Gastroesophageal sphincter (tissue), 3 donors: ENCODE measurements around the gene NRF1.

Source experiments
- CTCF ChIP-seq, 4 experiments: fragments of 200-600 bp in 2 of 4; fragments of 450-650 bp in 2 of 4; sonication (generic) in 1 of 4; IDR thresholded peaks; one replicate each; pipeline ENCODE4 v1.5.1; 2017 to 2019; ENCODE audit warnings: antibody characterized with exemption in 4 of 4, mild to moderate bottlenecking in 2 of 4, moderate library complexity in 2 of 4
- EP300 ChIP-seq: sonication (generic); formaldehyde crosslinking; IDR thresholded peaks from one replicate; pipeline ENCODE4 v1.6.1; 2017; ENCODE audit warnings: antibody characterized with exemption, mild to moderate bottlenecking
- POLR2A ChIP-seq, 2 donors: fragments of 450-650 bp; IDR thresholded peaks; one replicate each; pipeline ENCODE4 v1.6.1; 2017; ENCODE audit warnings: antibody characterized with exemption in 2 of 2, mild to moderate bottlenecking in 2 of 2, moderate library complexity in 1 of 2
- POLR2AphosphoS5 ChIP-seq: sonication (generic); formaldehyde crosslinking; IDR thresholded peaks from one replicate; pipeline ENCODE4 v1.6.1; 2017; ENCODE audit warnings: antibody characterized with exemption

DNA sequence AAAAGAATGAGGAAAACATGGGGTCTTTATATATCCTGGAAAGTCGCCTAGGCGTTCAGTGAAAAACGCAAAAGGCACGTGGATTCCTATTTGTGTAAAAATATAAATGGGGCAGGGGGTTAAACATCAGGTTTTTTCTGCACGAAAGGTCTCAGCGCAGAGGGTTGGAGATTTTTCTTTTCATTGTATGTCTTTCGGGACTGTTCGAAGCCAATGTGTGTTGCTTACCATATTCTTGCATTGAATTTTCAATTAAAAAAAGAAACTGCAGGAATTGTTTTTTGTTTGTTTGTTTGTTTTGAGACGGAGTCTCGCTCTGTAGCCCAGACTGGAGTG lies 172.0 kb downstream of the NRF1 start:
- TF ChIP-seq CTCF (IDR thresholded peaks at IDR 0.05) (no peak), POLR2AphosphoS5 (no peak), POLR2A (IDR thresholded peaks at IDR 0.05) (no peak), EP300 (no peak)
